Stimulated activated CD8-positive, alpha-beta memory T cell treated with anti-CD3 and anti-CD28 coated beads, Interleukin-7, amount 100 ng/mL, for 48 hours (primary cell): Measurements from ENCODE around the gene ASIC3.
"Not testable (repeated sequence)": the region's sequence is repeated elsewhere in the genome, so short reads cannot be mapped to it uniquely, and the experiment has no call there.

Source experiments
- DNase-seq, 2 donors: peaks; one replicate each; pipeline ENCODE4 v3.0.0-alpha.2; 2020; ENCODE audit warnings: low read depth in 1 of 2; ENCODE audit errors: extremely low read depth in 1 of 2

ASIC3 gene

GRCh38 chr7:151032936-151033863 lies 15.1 kb upstream of the ASIC3 start:
- DNase-seq = no peak

- no peak for DNase-seq
Observed at GRCh38 chr7:151033864-151034249, 14.5 kb upstream of the ASIC3 start.

GRCh38 chr7:151034312-151035025 lies 13.9 kb upstream of the ASIC3 start:
- DNase-seq = no peak

GRCh38 chr7:151035026-151035717 lies 13.2 kb upstream of the ASIC3 start:
- no peak for DNase-seq

GRCh38 chr7:151035902-151036301 lies 12.4 kb upstream of the ASIC3 start:
- DNase-seq = no peak

GRCh38 chr7:151038951-151039849 lies 9.1 kb upstream of the ASIC3 start:
- peak; percentile 69 to 88 for DNase-seq

GRCh38 chr7:151039850-151040548 lies 8.3 kb upstream of the ASIC3 start:
- no peak for DNase-seq

- no peak for DNase-seq
Observed at GRCh38 chr7:151040616-151041375, 7.5 kb upstream of the ASIC3 start.

GRCh38 chr7:151043449-151043848 lies 4.9 kb upstream of the ASIC3 start:
- not testable (repeated sequence) for DNase-seq

- no peak for DNase-seq
Observed at GRCh38 chr7:151043959-151044358, 4.4 kb upstream of the ASIC3 start.

GRCh38 chr7:151045262-151045661 lies 3.1 kb upstream of the ASIC3 start:
- no peak for DNase-seq

- no peak for DNase-seq
Observed at GRCh38 chr7:151045967-151046366, 2.4 kb upstream of the ASIC3 start.

- DNase-seq = no peak
Observed at GRCh38 chr7:151046603-151047573, 1.4 kb upstream of the ASIC3 start.

- no peak for DNase-seq
Observed at GRCh38 chr7:151048911-151049463, 656 bp downstream of the ASIC3 start.

GRCh38 chr7:151051108-151051507 lies 2.8 kb downstream of the ASIC3 start:
- DNase-seq = no peak

GRCh38 chr7:151053096-151053495 lies 4.8 kb downstream of the ASIC3 start:
- no peak for DNase-seq

- no peak for DNase-seq
Observed at GRCh38 chr7:151053751-151054150, 5.4 kb downstream of the ASIC3 start.

GRCh38 chr7:151056283-151056665 lies 7.9 kb downstream of the ASIC3 start:
- no peak for DNase-seq
